HUES48 (cell line): ENCODE results near the gene GABRR2.
"Not testable (repeated sequence)": the region's sequence is repeated elsewhere in the genome, so short reads cannot be mapped to it uniquely, and the experiment has no call there.

Experiments used
- H3K27ac ChIP-seq: one replicate; pipeline ENCODE4 v1.7.0; 2013; ENCODE audit warnings: low read depth, low read length, inconsistent platforms
- H3K27me3 ChIP-seq: 2 replicates; pipeline ENCODE4 v1.6.1; 2013; ENCODE audit warnings: mild to moderate bottlenecking, low read length; ENCODE audit not compliant: control insufficient read depth, insufficient read depth
- H3K36me3 ChIP-seq: 2 replicates; pipeline ENCODE4 v1.6.1; 2013; ENCODE audit warnings: low read length; ENCODE audit not compliant: control insufficient read depth, insufficient read depth
- H3K4me1 ChIP-seq: 2 replicates; pipeline ENCODE4 v1.6.1; 2013; ENCODE audit warnings: mild to moderate bottlenecking, low read length; ENCODE audit not compliant: control insufficient read depth, insufficient read depth
- H3K4me3 ChIP-seq: 2 replicates; pipeline ENCODE4 v1.5.1; 2013; ENCODE audit warnings: mild to moderate bottlenecking, low read depth, low read length
- H3K9ac ChIP-seq: 2 replicates; pipeline ENCODE4 v1.6.1; 2013; ENCODE audit warnings: mild to moderate bottlenecking, low read depth, low read length, moderate library complexity
- H3K9me3 ChIP-seq: 2 replicates; pipeline ENCODE4 v1.6.1; 2013; ENCODE audit warnings: low read length; ENCODE audit not compliant: control insufficient read depth, insufficient read depth

GABRR2 gene

DNA sequence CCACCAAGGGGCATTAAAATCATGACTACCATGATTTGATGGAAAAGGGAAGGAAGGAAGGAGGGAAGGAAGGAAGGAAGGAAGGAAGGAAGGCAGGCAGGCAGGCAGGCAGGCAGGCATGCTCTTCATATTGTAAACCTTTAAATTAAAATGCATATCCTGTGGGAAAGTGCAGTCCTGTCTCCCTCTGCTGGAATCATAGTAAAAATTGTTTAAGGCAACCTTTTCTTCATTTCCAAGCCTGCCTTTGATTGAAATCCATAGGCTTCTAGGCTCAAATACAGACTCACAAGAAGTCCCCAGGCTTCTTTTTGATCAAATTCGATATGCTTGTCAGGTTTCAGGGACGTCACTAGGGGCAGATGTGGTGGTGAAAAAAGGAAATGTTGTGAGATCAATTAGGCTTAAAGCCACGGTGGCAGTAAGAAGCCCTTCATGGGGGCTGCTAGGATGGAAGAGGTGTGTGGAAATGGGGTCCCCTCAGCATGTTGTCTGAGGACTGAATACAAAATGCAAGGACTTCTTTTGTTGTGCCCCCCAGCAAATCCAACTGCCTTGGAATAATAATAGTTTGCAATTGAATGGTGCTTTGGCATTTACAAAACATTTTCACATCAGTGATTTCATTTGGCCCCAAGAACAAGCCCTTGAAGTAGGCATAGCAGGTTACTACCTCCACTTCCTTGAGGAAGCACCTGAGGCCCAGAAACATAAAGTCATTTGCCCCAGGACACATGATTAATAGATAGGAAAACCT is 72.3 kb downstream of the GABRR2 start:
- Histone ChIP-seq H3K4me3 (peak overlapping the region; percentile 9), H3K36me3 (no peaks in the 10 kb centered on the region), H3K27me3 (no peaks in the 10 kb centered on the region; the same call in 1 of the 2 replicates), H3K9me3 (no peaks in the 10 kb centered on the region), H3K27ac (peak overlapping the region; percentile 78), H3K9ac (no peak overlapping the region), H3K4me1 (peaks cover 20% of the 10 kb centered on the region)

DNA sequence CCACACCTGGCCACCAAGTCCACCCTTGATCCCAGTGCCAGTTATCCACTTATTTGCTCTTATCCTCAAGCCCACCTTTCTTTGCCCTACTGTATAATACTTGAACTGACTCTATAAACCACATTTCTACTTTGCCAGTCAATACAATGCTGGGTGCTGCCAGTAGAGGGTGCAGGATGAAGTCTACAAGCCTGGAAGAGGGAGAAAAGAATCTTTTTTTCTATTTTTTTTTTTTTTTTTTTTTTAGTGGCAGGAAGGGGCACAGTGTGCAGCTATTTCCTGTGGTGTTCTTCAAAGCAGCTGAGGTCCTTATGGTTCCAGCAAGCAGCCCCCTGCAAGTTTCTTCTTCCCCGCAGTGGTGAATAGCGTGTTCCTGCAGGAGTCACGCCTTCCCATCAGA is 75.8 kb downstream of the GABRR2 start:
- Histone ChIP-seq H3K9ac (no peak overlapping the region), H3K4me1 (peaks cover 20% of the 10 kb centered on the region), H3K27ac (no peak overlapping the region), H3K36me3 (no peaks in the 10 kb centered on the region), H3K9me3 (no peaks in the 10 kb centered on the region), H3K27me3 (no peaks in the 10 kb centered on the region), H3K4me3 (no peak overlapping the region)

DNA sequence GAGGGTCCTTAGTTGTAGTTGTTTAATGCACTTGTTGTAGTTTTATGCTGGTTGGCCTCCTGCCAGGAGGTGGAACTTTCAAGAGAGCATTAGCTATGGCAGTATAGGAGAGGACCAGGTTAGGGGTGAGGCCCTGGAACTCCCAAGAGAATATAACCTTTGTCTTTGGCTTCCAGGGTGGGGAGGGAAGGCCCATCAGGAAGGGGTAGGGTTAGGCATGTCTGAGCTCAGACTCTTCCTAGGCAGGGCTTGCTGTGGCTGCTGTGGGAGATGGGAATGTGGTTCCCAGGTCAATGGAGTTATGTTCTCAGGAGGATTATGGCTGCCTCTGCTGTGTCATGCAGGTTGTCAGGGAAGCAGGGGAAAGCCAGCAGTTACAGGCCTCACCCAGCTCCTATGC is 77.9 kb downstream of the GABRR2 start:
- H3K4me1 ChIP-seq: 0 out of 2 replicates have a peak, but pooled peaks cover under 1% of the 10 kb centered on the region
- H3K36me3 ChIP-seq: no peaks in the 10 kb centered on the region
- no peaks in the 10 kb centered on the region for H3K27me3 ChIP-seq
- H3K9me3 ChIP-seq: no peaks in the 10 kb centered on the region
- no peak overlapping the region for H3K4me3 ChIP-seq
- no peak overlapping the region for H3K9ac ChIP-seq
- H3K27ac ChIP-seq: no peak overlapping the region

DNA sequence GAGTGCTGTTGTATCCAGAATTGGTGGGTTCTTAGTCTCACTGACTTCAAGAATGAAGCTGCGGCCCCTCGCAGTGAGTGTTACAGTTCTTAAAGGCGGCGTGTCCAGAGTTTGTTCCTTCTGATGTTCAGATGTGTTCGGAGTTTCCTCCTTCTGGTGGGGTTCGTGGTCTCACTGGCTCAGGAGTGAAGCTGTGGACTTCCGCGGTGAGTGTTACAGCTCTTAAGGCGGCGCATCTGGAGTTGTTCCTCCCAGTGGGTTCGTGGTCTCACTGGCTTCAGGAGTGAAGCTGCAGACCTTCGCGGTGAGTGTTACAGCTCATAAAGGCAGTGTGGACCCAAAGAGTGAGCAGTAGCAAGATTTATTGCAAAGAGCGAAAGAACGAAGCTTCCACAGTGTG is 81.5 kb downstream of the GABRR2 start:
- H3K27ac ChIP-seq, H3K36me3 ChIP-seq, H3K9me3 ChIP-seq, H3K4me3 ChIP-seq, H3K27me3 ChIP-seq, H3K9ac ChIP-seq, H3K4me1 ChIP-seq: not testable (repeated sequence)

DNA sequence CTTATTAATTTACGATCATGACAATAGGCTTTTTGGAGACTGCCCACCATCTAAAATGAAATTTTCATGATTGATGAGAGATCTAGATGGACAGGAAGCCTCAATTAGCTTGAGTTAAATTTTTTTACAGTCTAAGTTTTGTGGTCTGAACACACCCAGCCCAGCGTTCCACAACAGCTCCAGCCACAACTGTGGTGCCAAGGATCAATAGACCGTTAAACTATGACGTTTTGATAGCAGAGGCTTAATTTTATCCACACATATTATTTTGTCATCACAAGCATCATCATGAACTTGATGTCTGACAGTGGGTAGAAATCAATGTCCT is 92.4 kb downstream of the GABRR2 start:
- no peaks in the 10 kb centered on the region for H3K9me3 ChIP-seq
- no peaks in the 10 kb centered on the region for H3K36me3 ChIP-seq
- H3K9ac ChIP-seq: no peak overlapping the region
- no peaks in the 10 kb centered on the region for H3K27me3 ChIP-seq
- peaks cover under 1% of the 10 kb centered on the region; the same call in 1 of the 2 replicates for H3K4me1 ChIP-seq
- no peak overlapping the region for H3K4me3 ChIP-seq
- no peak overlapping the region for H3K27ac ChIP-seq

DNA sequence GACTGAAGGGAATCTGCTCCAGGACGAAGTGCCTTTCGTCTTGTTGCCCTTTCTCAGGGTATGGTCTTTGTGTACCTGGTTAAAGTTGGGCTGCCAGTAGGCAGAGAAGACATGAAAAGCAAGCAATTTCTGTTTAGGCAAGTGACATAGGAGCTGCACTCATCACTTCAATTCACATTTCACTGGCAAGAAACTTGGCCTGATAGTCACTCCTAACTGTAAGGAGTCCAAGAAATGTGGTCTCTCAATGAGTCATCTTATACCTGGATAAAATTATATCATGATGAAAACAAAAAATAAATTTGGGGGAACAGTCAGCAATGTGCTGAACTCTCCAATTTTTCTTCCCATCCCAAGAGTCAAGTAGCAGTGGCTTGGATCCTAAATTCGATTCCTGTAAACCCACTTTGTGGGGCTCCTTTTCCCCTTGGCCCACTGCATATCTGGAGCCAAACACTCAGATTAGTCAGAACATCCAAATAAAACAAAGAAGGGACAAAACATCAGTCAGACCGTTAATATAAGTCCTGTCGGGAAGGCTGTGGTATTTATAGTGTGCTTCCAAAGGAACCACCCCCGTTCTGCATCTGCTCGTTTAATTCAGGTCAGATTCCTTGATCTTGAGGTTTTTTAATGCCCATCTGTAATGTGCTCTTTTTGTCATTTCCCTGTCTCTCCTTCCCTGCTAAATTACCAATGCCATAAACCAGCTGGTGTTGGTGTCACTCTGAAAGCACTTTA is 93.0 kb downstream of the GABRR2 start:
- peaks cover 5% of the 10 kb centered on the region; the same call in 1 of the 2 replicates for H3K4me1 ChIP-seq
- no peak overlapping the region for H3K4me3 ChIP-seq
- no peak overlapping the region for H3K9ac ChIP-seq
- no peaks in the 10 kb centered on the region for H3K36me3 ChIP-seq
- no peaks in the 10 kb centered on the region for H3K27me3 ChIP-seq
- H3K9me3 ChIP-seq: no peaks in the 10 kb centered on the region
- H3K27ac ChIP-seq: no peak overlapping the region

DNA sequence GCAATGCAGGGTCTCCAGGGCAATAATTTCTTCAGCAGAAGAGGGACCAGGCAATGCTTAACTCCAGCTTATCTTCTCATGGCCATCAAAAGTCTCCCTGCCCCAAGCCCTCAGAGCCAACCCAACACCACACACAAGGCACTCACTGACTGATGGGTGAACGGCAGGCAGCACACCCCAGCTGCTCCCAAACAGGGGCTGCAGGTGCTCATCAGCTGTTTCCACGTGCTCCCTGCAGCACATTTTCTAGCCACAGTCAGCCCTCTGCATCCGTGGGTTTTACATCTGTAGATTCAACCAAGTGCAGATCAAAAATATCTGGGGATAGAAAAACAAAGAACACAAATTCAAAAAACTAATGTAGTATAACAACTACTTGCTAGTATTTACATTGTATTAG is 94.0 kb downstream of the GABRR2 start:
- Histone ChIP-seq H3K4me3 (no peak overlapping the region), H3K9ac (no peak overlapping the region), H3K4me1 (peaks cover 5% of the 10 kb centered on the region; the same call in 1 of the 2 replicates), H3K9me3 (no peaks in the 10 kb centered on the region), H3K36me3 (no peaks in the 10 kb centered on the region), H3K27me3 (no peaks in the 10 kb centered on the region), H3K27ac (no peak overlapping the region)

DNA sequence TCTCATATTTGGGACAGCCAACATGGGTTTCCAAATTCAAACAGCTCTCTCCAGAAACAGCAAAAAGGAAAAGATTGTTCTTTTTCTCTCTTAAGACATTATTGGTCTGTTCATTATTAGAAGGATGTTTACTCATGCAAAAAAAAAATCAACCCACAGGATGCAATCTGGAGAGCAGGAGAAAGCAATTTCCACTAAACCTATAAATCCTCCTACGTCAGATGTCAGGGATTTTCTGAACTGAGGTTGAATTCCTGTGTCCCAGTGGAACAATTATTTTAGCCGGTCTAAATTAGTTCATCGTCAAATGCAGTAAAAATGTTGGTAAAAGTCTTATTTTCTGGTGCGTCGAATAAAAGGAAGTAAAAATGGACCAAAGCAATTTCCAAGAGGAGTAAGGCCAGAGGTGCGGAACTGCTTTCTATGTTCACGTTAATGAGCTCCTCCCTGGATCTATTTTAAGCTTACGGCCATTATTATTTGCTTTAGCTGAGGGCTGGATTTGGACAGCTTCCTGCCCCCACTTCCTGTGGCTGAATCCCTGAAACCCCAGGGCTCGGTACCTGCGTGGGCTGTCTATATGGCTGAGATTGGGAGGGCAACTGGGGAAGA is 97.7 kb downstream of the GABRR2 start, which contains the start of gene GABRR1:
TSS of gene GABRR1 (minus strand) at position 60 of the 612 bp plus-strand sequence. CDS start at position 24, 36 bp downstream.
- no peaks in the 10 kb centered on the region for H3K36me3 ChIP-seq
- no peak within 1 kb of the TSS for H3K27ac ChIP-seq
- H3K4me1 ChIP-seq: peaks cover 21% of the 10 kb centered on the region
- no peak within 1 kb of the TSS for H3K9ac ChIP-seq
- H3K9me3 ChIP-seq: no peaks in the 10 kb centered on the region
- H3K27me3 ChIP-seq: no peaks in the 10 kb centered on the region
- H3K4me3 ChIP-seq: no peak within 1 kb of the TSS

DNA sequence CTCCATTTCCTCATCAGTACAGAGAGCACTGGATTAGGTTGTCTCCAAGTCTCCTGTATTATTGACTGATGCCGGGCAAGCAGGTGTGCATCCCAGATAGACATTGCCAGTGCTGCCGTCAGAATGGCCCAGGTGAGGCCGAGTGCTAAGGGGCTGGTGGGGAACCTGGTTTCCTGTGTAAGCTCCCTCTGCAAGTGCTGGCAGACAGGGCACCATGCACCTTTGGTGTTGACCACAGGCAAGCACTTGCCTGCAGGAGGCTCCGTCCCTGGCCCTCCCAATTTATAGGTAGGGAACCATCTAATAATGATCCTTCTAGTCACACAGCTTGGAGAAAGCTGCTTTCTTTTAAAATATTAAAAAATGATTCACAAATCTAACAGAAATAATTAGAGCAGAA is 98.7 kb downstream of the GABRR2 start:
- no peaks in the 10 kb centered on the region for H3K9me3 ChIP-seq
- H3K4me3 ChIP-seq: no peak overlapping the region
- no peak overlapping the region for H3K9ac ChIP-seq
- no peak overlapping the region for H3K27ac ChIP-seq
- H3K4me1 ChIP-seq: peaks cover 26% of the 10 kb centered on the region
- H3K36me3 ChIP-seq: no peaks in the 10 kb centered on the region
- peaks cover 1% of the 10 kb centered on the region; the same call in 1 of the 2 replicates for H3K27me3 ChIP-seq

DNA sequence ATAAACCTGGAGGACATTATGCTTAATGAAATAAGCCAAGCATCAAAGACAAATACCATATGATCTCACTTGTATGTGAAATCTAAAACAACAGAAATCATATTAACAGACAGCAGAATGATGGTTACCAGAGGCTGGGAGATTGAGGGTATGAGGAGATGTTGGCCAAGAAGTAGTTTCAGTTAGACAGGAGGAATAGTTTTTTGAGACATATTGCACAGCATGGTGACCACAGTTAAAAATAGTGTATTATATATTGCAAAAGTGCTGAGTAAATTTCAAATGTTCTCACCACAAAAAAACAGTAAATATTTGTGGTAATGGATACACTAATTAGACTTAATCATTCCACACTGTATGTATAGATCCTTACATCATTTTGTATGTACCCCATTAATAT is 99.7 kb downstream of the GABRR2 start:
- Histone ChIP-seq H3K4me3 (no peak overlapping the region), H3K36me3 (no peaks in the 10 kb centered on the region), H3K27me3 (peaks cover 5% of the 10 kb centered on the region; the same call in 1 of the 2 replicates), H3K27ac (no peak overlapping the region), H3K9me3 (no peaks in the 10 kb centered on the region), H3K4me1 (peaks cover 32% of the 10 kb centered on the region), H3K9ac (no peak overlapping the region)

DNA sequence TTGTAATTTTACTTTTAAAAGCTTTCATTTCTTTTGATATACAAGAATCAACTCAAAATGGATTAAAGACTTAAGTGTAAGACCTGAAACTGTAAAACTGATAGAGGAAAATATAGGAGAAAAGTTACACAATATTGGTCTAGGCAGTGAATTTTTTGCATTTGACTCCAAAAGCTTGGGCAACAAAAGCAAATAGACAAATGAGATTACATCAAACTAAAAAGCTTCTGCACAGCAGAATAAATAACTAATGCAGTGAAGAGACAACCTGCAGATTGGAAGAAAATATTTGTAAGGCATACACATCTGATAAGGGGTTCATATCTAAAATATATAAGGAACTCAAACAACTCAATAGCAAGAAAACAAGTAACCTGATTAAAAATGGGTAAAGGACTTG is 100.9 kb downstream of the GABRR2 start:
- H3K4me3 ChIP-seq: no peak overlapping the region
- no peaks in the 10 kb centered on the region for H3K36me3 ChIP-seq
- no peak overlapping the region for H3K9ac ChIP-seq
- H3K9me3 ChIP-seq: no peaks in the 10 kb centered on the region
- H3K27me3 ChIP-seq: peaks cover 5% of the 10 kb centered on the region; the same call in 1 of the 2 replicates
- peaks cover 32% of the 10 kb centered on the region for H3K4me1 ChIP-seq
- no peak overlapping the region for H3K27ac ChIP-seq
